ENCODE results near the gene DPT. TPM values are rescaled to one million over a fixed set of nuclear protein-coding genes. Genes with fewer than 3 reads are reported as not detected.

The DPT gene
- total RNA-seq, 1 experiment from 2014 or later = not detected

DNA sequence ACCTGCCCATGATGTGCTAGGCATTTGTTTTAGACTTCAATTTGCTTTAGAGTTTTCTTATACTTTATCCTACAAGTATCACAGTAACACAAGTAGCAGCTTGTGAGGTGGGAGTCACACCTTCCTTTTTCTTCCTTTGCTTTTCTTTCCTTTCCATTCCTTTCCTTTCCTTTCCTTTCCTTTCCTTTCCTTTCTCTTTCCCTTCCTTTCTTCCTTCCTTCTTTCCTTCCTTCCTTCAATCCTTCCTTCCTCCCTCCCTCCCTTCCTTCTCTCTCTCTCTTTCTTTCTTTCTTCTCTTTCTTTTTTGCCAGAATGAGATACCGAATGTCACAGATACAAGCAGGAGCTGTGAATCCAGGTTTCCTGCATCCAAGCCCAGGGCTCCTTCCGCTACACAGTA is 3.9 kb downstream of the DPT start (continued):
- TF ChIP-seq ATF2 (CRISPR knock-in tag; IDR thresholded peaks at IDR 0.05; ENCODE audit: borderline replicate concordance, low read depth) = no peak
- no peak for TF ChIP-seq CTCF (IDR thresholded peaks at IDR 0.05)
- TF ChIP-seq OVOL2 (CRISPR knock-in tag; IDR thresholded peaks at IDR 0.05; ENCODE audit: borderline replicate concordance) = no peak
- no peak for TF ChIP-seq AR (CRISPR knock-in tag; IDR thresholded peaks at IDR 0.05)

- no peak overlapping the region for H3K4me3 Mint-ChIP-seq
- ChIA-PET POLR2A (no interaction called here), CTCF (interaction anchor here (1.0 kb wide), 1 partner anchor 120 kb away, joined by 3 read pairs; no protein-coding TSS in a partner anchor)
- no peaks in the 10 kb centered on the region for H3K36me3 Mint-ChIP-seq
- ATAC-seq (no peak), DNase-seq (ENCODE audit: low spot score) (no peak)
- no peaks in the 10 kb centered on the region for H3K4me1 Mint-ChIP-seq
- no peaks in the 10 kb centered on the region for H3K9me3 Mint-ChIP-seq
- no peaks in the 10 kb centered on the region; the same call in 1 of the 2 replicates for H3K27me3 Mint-ChIP-seq (ENCODE audit: low read depth)
- H3K27ac Mint-ChIP-seq = no peak overlapping the region
- no peak for TF ChIP-seq SMAD3 (CRISPR knock-in tag; IDR thresholded peaks at IDR 0.05; ENCODE audit: borderline replicate concordance)
- no peak for TF ChIP-seq NFYB (CRISPR knock-in tag; conservative IDR thresholded peaks at IDR 0.05; ENCODE audit: low read depth)
- TF ChIP-seq CBFB (CRISPR knock-in tag; IDR thresholded peaks at IDR 0.05; ENCODE audit: low read depth) = no peak
- no peak for TF ChIP-seq SOX15 (CRISPR knock-in tag; IDR thresholded peaks at IDR 0.05)
- TF ChIP-seq TEAD1 (CRISPR knock-in tag; IDR thresholded peaks at IDR 0.05) = no peak
- TF ChIP-seq, protein P1, sequence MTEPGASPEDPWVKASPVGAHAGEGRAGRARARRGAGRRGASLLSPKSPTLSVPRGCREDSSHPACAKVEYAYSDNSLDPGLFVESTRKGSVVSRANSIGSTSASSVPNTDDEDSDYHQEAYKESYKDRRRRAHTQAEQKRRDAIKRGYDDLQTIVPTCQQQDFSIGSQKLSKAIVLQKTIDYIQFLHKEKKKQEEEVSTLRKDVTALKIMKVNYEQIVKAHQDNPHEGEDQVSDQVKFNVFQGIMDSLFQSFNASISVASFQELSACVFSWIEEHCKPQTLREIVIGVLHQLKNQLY (CRISPR knock-in tag; IDR thresholded peaks at IDR 0.05) = no peak
- TF ChIP-seq NR1H2 (CRISPR knock-in tag; IDR thresholded peaks at IDR 0.05) = no peak
- no peak for TF ChIP-seq FOXK1 (CRISPR knock-in tag; IDR thresholded peaks at IDR 0.05)
- TF ChIP-seq, protein P2, sequence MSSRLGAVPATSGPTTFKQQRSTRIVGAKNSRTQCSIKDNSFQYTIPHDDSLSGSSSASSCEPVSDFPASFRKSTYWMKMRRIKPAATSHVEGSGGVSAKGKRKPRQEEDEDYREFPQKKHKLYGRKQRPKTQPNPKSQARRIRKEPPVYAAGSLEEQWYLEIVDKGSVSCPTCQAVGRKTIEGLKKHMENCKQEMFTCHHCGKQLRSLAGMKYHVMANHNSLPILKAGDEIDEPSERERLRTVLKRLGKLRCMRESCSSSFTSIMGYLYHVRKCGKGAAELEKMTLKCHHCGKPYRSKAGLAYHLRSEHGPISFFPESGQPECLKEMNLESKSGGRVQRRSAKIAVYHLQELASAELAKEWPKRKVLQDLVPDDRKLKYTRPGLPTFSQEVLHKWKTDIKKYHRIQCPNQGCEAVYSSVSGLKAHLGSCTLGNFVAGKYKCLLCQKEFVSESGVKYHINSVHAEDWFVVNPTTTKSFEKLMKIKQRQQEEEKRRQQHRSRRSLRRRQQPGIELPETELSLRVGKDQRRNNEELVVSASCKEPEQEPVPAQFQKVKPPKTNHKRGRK (CRISPR knock-in tag; IDR thresholded peaks at IDR 0.05; ENCODE audit: borderline replicate concordance) = no peak
- no peak for TF ChIP-seq STAT6 (CRISPR knock-in tag; conservative IDR thresholded peaks at IDR 0.05; ENCODE audit: low read depth)
- TF ChIP-seq FOXP1 (CRISPR knock-in tag; IDR thresholded peaks at IDR 0.05; ENCODE audit: borderline replicate concordance) = no peak
- TF ChIP-seq HMGA2 (CRISPR knock-in tag; IDR thresholded peaks at IDR 0.05) = no peak
- no peak for TF ChIP-seq SMAD4 (CRISPR knock-in tag; IDR thresholded peaks at IDR 0.05)
- no peak for TF ChIP-seq NR3C1 (CRISPR knock-in tag; conservative IDR thresholded peaks at IDR 0.05; ENCODE audit: low read depth)
- no peak for TF ChIP-seq JAZF1 (CRISPR knock-in tag; IDR thresholded peaks at IDR 0.05)
- no peak for TF ChIP-seq ZNF121 (CRISPR knock-in tag; IDR thresholded peaks at IDR 0.05)
- no peak for TF ChIP-seq ZNF416 (CRISPR knock-in tag; IDR thresholded peaks at IDR 0.05)
- TF ChIP-seq PRRX2 (CRISPR knock-in tag; IDR thresholded peaks at IDR 0.05) = no peak
- TF ChIP-seq USF2 (CRISPR knock-in tag; IDR thresholded peaks at IDR 0.05) = no peak
These were observed 6.0 kb downstream of the DPT start for GRCh38 chr1:168723000-168723399.

Data from WTC11 (cell line).